Hematopoietic multipotent progenitor cell treated with erythropoietin and hydrocortisone succinate and interleukin-3 and kit ligand, for 6 days (in vitro differentiated cells): Measurements from ENCODE around the gene MAMDC4.

ENCODE experiments used
- DNase-seq: peaks from one replicate; pipeline ENCODE4 v3.0.0-alpha.2; 2015

MAMDC4 gene

GRCh38 chr9:136896027-136896426, 43.9 kb downstream of the MAMDC4 start:
- no peak for DNase-seq

DNA sequence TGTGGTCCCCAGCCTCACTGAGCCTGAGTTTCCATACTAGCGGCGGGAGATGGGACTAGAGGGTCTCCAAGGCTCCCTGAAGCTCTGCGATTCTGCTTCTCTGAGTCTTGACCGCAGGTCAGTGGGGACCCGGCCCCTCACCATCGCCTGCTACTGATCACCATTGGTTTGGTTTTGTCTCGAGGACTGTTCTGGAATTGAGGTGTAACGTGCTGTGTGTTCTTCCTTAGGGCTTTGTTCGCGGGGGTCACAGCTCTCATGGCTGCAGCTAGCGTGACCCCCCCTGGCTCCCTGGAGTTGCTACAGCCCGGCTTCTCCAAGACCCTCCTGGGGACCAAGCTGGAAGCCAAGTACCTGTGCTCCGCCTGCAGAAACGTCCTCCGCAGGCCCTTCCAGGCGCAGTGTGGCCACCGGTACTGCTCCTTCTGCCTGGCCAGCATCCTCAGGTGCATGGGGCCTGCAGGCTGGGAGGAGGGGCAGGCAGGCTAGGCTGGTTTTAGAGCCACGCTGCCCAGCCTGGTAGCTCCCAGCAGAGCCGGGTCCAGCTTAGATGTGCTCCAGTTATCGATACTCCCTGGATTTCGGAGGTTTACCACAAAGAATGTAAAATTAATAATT, 46.4 kb downstream of the MAMDC4 start:
- no peak for DNase-seq

GRCh38 chr9:136899196-136899595, 47.0 kb downstream of the MAMDC4 start:
- no peak for DNase-seq

DNA sequence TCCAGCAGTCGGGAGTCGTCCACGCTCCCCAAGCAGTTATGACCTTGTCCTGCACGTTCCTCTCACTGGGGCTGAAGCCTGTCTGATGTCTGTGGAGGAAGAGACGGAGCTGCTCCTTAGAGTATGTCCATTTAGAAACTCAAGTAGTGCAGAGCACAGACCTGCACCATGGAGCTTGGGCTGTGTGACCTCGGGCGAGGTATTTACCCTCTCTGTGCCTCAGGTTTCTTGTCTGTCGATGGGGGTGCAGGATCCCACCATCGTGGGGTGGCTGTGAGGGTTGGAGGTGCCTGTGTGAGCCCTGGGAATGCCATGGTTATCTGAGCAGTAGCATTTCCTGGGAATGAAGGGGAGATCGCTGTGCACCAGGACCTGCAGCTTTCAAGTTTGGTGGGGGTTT, 48.4 kb downstream of the MAMDC4 start:
- DNase-seq, result no peak

GRCh38 chr9:136900988-136901515, 48.9 kb downstream of the MAMDC4 start:
- DNase-seq, result no peak

GRCh38 chr9:136901516-136902258, 49.5 kb downstream of the MAMDC4 start:
- peak; percentile 29 for DNase-seq

DNA sequence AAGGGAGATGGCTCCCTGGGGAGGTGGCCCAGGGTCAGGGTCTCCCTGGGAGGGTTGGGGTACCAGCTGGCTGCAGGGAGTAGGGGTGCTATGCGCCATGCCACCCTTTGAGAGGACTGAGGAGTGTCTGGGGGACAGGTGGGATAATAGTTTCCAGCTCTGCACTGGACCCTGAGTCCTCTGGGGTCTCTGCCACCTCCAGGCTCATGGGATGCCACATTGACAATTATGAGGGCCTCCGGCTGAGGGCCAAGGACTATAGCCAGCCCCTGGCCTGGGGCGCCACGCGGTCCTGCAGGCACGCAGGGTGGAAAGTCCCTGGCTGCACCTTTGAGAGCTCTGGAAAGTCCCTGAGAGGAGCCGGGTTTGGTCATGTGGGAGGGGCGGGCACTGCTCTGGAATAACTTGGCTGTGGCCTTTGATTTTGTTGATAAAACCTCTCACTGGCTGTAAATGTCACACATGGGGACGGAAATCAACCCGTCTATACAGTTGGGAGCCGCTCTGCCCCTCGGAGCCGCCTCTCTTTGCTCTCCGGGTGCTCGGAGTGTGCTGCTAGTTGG, 50.2 kb downstream of the MAMDC4 start:
- DNase-seq, result no peak

- DNase-seq, result no peak
Measured at GRCh38 chr9:136903041-136903554, 51.0 kb downstream of the MAMDC4 start.

- DNase-seq, result no peak
Measured at GRCh38 chr9:136906266-136906665, 54.1 kb downstream of the MAMDC4 start.

DNA sequence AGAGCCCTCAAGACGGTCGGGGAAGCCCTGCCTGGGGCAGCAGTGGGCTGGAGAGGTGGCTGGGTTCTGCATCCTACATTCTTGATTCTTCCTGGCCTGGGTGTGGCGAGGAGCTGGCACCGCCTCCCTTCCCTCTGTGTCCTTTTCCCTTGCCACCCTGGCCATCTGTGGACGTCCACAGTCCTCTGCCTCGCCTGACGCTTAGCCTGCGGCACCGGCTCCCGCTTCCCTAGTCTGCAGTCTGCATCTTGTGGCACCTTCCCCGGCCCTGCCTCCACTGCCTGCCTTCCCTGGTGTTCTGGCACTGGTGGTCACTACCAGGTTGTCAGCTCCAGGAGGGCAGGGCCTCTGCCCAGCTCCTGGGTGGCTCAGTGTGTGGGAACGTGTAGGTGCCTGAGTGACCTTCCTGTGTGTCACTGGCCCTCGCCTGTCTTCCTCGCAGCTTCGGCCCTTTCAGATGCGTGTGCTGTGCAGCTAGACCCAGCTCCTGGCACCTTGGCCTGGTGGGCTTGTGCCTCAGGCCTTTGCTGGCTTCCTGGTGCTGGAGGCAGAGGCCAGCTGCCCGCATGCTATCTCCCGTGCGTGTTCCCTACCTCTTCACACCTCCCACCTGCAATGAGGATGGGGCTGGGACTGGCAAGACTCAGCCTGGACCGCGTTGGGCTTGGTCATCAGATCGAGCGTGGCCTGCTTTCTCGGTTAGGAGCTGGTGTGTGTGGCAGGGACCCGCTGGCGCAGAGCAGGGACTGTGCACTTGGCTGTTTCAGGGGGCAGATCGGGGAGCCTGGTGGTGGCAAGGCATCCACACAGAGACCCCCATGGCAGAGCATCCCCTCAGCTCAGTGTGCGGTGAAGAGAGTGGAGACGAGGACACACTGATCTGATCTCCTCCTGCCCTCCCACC, 55.1 kb downstream of the MAMDC4 start:
- no peak for DNase-seq
